Neutrophil (primary cell): ENCODE measurements around the gene TRIM71.

Experiments used
- H3K27ac ChIP-seq: fragments of 200-600 bp; sonication (generic); 2 replicates; pipeline ENCODE4 v1.5.1; 2016; ENCODE audit warnings: mild to moderate bottlenecking, moderate library complexity
- H3K27me3 ChIP-seq: fragments of 200-600 bp; sonication (generic); 2 replicates; pipeline ENCODE4 v1.6.0; 2016; ENCODE audit warnings: mild to moderate bottlenecking
- H3K36me3 ChIP-seq: fragments of 200-600 bp; sonication (generic); 2 replicates; pipeline ENCODE4 v1.5.1; 2017
- H3K4me1 ChIP-seq, 2 experiments: fragments of 200-600 bp in 1 of 2; sonication (generic) in 1 of 2; 1 replicate in 1 of 2; 2 replicates in 1 of 2; pipeline versions ENCODE4 v1.5.1 to v1.6.1; 2013 to 2016; ENCODE audit warnings: low read depth in 1 of 2, low read length in 1 of 2, mild to moderate bottlenecking in 1 of 2, moderate library complexity in 1 of 2; ENCODE audit not compliant: control insufficient read depth in 1 of 2, insufficient read depth in 1 of 2
- H3K4me3 ChIP-seq, 2 experiments: fragments of 200-600 bp in 1 of 2; sonication (generic) in 1 of 2; 1 replicate in 1 of 2; 2 replicates in 1 of 2; pipeline ENCODE4 v1.5.1; 2013 to 2016; ENCODE audit warnings: low read depth in 1 of 2, low read length in 1 of 2, mild to moderate bottlenecking in 1 of 2, moderate library complexity in 1 of 2
- H3K9me3 ChIP-seq: fragments of 200-600 bp; sonication (generic); 2 replicates; pipeline ENCODE4 v1.5.1; 2016
- CTCF ChIP-seq: fragments of 200-600 bp; sonication (generic); IDR thresholded peaks from 2 replicates; pipeline ENCODE4 v1.5.1; 2016; ENCODE audit warnings: antibody characterized with exemption

Gene TRIM71

GRCh38 chr3:32903953-32904352, 86.2 kb downstream of the TRIM71 start:
- Histone ChIP-seq H3K4me3 (no peak overlapping the region), H3K27ac (no peak overlapping the region), H3K9me3 (no peaks in the 10 kb centered on the region), H3K36me3 (no peaks in the 10 kb centered on the region), H3K4me1 (peaks cover 13 to 17% of the 10 kb centered on the region in 2 experiments), H3K27me3 (no peaks in the 10 kb centered on the region)
- no peak for TF ChIP-seq CTCF

DNA sequence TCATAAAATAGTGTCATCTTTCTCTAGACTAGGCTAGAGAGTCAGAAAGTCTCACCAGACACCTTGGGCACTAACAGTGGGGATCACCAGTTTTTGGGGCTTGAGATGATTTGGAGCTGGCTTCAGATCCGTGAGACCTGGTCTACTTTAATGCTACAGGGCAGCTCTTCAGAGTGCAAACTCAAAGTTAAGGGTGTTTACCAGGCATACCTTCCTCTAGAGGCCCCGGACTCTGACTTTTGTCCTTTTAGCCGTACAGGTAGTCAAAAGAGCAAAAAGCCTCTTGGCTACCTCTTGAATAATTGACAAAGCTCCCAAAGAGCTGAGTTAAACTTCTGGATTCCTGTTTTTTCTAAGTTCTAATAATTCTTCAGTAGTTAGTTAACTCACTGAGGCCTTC, 92.2 kb downstream of the TRIM71 start:
- no peak for TF ChIP-seq CTCF
- H3K4me3 ChIP-seq: no peak overlapping the region

DNA sequence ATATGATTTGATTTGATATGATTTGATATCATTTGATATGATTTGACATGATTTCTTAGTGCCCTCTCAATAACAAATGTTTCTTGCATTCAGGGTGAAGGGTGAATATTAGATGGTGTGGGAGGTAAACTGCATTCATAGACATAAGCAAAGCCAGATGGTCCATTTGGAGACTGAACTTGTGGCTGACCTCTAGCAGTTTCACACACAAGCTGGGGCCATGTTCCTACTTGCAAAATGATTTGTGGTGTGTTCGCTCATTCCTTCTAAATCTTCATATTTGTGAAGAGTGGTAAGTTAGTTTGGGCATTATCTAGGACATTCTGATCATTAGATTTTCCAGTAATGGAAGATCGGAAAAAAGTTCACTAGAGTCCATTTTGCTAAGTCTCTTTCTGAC, 93.2 kb downstream of the TRIM71 start:
- Histone ChIP-seq H3K27ac (no peak overlapping the region), H3K4me3 (no peak overlapping the region), H3K9me3 (no peaks in the 10 kb centered on the region), H3K36me3 (no peaks in the 10 kb centered on the region), H3K4me1 (no peaks in the 10 kb centered on the region), H3K27me3 (no peaks in the 10 kb centered on the region)
- TF ChIP-seq CTCF: no peak

More for the DNA sequence above, 92.2 kb downstream of the TRIM71 start:
- H3K27ac ChIP-seq: no peak overlapping the region
- H3K36me3 ChIP-seq: no peaks in the 10 kb centered on the region
- no peaks in the 10 kb centered on the region for H3K4me1 ChIP-seq
- no peaks in the 10 kb centered on the region for H3K9me3 ChIP-seq
- H3K27me3 ChIP-seq: no peaks in the 10 kb centered on the region

DNA sequence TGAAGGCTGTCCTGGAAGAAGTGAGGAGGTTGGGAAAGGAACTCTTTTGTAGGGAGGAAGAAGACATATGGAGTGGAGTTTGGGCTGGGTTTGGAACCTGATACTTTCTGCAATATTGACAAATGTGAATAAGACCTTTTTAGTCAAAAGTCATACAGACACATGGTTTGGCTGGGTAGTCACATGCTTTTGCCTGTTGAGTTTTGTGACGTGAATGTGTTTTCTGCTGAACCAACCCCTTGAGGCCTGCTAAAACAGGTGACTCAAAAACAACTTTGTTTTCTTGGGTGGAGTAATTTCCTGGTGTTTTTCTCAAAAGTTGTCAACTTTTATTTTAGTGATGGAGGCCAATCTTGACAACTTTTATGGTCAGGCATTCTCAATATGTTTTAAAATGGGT, 94.2 kb downstream of the TRIM71 start:
- Histone ChIP-seq H3K4me1 (no peaks in the 10 kb centered on the region), H3K27ac (no peak overlapping the region), H3K4me3 (no peak overlapping the region), H3K27me3 (no peaks in the 10 kb centered on the region), H3K36me3 (no peaks in the 10 kb centered on the region), H3K9me3 (peaks cover 3% of the 10 kb centered on the region)
- TF ChIP-seq CTCF: no peak

DNA sequence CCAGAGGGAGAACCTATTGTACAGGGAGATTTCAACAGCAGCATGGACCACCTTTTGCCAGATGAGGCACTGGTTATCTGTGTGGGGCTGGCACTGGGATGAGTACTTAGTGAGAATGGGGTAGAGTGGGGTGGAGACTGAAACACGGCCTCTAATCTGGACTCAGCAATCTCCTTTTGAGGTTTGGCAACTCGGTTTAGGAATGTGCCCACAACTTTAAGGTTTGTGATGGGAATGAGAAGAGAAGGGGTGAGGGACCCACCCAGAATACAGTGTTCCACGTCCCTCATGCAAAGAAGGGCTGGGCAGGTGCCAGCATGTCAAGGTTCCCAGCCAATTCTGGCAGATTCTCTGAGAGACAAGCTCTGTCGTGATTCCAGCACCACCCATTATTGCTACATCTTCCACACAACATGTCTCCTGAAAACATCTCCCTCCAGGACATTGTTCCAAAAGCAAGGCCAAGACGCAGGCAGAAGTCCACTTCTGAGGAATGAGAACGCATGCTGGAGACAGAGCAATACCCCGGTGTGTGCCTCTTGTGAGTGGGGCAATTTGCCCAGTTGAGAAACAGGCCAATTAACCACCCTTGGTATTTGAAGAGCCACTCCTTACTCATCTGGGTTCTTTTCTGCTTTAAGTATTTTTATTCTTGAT, 96.1 kb downstream of the TRIM71 start:
- no peak overlapping the region for H3K4me3 ChIP-seq
- no peak for TF ChIP-seq CTCF
- H3K4me1 ChIP-seq: no peaks in the 10 kb centered on the region
- no peaks in the 10 kb centered on the region for H3K36me3 ChIP-seq
- no peak overlapping the region for H3K27ac ChIP-seq
- peaks cover 8% of the 10 kb centered on the region for H3K9me3 ChIP-seq
- no peaks in the 10 kb centered on the region for H3K27me3 ChIP-seq
